Progenitor cell of endocrine pancreas (in vitro differentiated cells): ENCODE results near the gene OXCT1. TPM values are rescaled to one million over a fixed set of nuclear protein-coding genes. Genes with fewer than 3 reads are reported as not detected.
"Not testable (repeated sequence)": the region's sequence is repeated elsewhere in the genome, so short reads cannot be mapped to it uniquely, and the experiment has no call there.

Source experiments
- DNase-seq: peaks from one replicate; pipeline ENCODE4 v3.0.0; 2021; ENCODE audit warnings: low spot score; ENCODE audit not compliant: unreplicated experiment
- H3K27ac Mint-ChIP-seq: 2 replicates; pipeline ENCODE4 v1.8.0; 2021; ENCODE audit warnings: mild to moderate bottlenecking, moderate library complexity, mixed read lengths
- H3K27me3 Mint-ChIP-seq: 2 replicates; pipeline ENCODE4 v1.8.0; 2021; ENCODE audit warnings: mixed read lengths
- H3K36me3 Mint-ChIP-seq: 2 replicates; pipeline ENCODE4 v1.8.0; 2022; ENCODE audit warnings: mixed read lengths; ENCODE audit not compliant: insufficient read depth
- H3K4me1 Mint-ChIP-seq: 2 replicates; pipeline ENCODE4 v1.8.0; 2021; ENCODE audit warnings: low read depth, mixed read lengths
- H3K4me3 Mint-ChIP-seq: 2 replicates; pipeline ENCODE4 v1.8.0; 2021; ENCODE audit warnings: low read depth, mild to moderate bottlenecking, moderate library complexity, mixed read lengths
- H3K9me3 Mint-ChIP-seq: 2 replicates; pipeline ENCODE4 v1.8.0; 2021; ENCODE audit warnings: low read depth, mixed read lengths
- total RNA-seq: library from RNA; stranded (reverse); gene quantifications from 2 replicates; pipeline ENCODE4 v1.2.1, GENCODE V29; 2021
- TF ChIP-seq, protein P1 (sequence below): fragments of 200-600 bp; sonication (generic); IDR thresholded peaks from one replicate; pipeline ENCODE4 v1.5.0; 2021; ENCODE audit warnings: antibody characterized with exemption, mild to moderate bottlenecking; ENCODE audit not compliant: unreplicated experiment

OXCT1 gene
- total RNA-seq, 1 donor from 2014 or later: 19.9 TPM

DNA sequence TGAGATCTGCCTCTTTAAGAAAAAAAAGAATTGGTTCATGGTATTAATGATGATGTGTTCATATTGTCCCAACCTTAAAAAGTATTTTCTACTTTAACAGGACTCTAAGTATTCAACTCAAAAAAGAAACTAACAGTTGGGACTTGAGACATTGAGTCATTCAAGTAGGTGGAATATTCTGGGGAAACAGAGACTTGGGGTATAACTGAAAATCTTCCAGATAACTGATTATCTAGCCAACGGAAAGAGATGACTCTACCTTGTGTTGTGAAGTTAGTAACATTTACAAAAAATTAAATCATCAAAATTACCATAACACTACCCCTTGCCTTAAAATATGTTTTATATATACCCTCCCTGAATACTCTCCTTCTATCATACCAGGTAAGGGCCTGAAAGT lies 19.1 kb downstream of the OXCT1 start:
- Mint-ChIP-seq H3K27ac (no peak overlapping the region), H3K9me3 (peaks cover 5% of the 10 kb centered on the region), H3K36me3 (peaks cover 28% of the 10 kb centered on the region), H3K27me3 (no peaks in the 10 kb centered on the region), H3K4me1 (no peaks in the 10 kb centered on the region), H3K4me3 (no peak overlapping the region)
- TF ChIP-seq, protein P1, sequence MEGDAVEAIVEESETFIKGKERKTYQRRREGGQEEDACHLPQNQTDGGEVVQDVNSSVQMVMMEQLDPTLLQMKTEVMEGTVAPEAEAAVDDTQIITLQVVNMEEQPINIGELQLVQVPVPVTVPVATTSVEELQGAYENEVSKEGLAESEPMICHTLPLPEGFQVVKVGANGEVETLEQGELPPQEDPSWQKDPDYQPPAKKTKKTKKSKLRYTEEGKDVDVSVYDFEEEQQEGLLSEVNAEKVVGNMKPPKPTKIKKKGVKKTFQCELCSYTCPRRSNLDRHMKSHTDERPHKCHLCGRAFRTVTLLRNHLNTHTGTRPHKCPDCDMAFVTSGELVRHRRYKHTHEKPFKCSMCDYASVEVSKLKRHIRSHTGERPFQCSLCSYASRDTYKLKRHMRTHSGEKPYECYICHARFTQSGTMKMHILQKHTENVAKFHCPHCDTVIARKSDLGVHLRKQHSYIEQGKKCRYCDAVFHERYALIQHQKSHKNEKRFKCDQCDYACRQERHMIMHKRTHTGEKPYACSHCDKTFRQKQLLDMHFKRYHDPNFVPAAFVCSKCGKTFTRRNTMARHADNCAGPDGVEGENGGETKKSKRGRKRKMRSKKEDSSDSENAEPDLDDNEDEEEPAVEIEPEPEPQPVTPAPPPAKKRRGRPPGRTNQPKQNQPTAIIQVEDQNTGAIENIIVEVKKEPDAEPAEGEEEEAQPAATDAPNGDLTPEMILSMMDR: no peak
- no peak for DNase-seq

DNA sequence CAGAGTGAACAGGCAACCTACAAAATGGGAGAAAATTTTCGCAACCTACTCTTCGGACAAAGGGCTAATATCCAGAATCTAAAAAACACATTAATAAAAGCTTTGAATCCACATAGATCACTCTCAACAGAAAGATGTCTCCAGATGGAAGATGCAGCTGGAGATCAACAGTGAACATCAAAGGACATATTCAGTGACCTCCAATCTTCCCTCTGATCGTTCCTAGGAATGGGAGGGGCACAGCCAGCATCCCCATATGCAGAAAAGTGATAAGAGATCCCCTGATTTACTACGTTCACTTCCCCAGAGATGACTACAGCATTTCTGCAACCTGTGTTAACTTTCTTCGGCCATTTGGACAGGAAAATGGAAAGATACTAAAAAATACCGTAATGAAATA lies 21.2 kb downstream of the OXCT1 start:
- no peak overlapping the region for H3K27ac Mint-ChIP-seq
- H3K27me3 Mint-ChIP-seq: no peaks in the 10 kb centered on the region
- H3K9me3 Mint-ChIP-seq: peaks cover 5% of the 10 kb centered on the region
- peaks cover 28% of the 10 kb centered on the region for H3K36me3 Mint-ChIP-seq
- no peak overlapping the region for H3K4me3 Mint-ChIP-seq
- TF ChIP-seq, protein P1: no peak
- H3K4me1 Mint-ChIP-seq: no peaks in the 10 kb centered on the region
- no peak for DNase-seq

DNA sequence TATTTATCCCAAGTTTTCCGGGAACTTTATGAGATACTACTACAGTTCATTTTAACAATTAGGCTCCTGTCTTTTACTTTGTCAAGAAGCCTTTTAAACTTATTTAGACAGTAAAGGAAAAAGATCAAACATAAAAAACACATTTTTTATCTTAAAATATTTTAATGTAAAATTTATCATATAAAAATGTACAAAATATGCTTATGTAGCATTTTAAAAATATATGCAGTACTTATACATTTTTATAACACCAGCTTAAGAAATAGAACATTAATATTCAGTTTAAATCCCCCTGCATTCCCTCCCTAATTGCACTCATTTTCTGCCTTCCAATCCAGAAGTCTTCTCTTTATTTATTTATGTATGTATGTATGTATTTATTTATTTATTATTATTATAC lies 24.5 kb downstream of the OXCT1 start:
- H3K4me1 Mint-ChIP-seq, H3K27ac Mint-ChIP-seq, H3K9me3 Mint-ChIP-seq, H3K27me3 Mint-ChIP-seq, DNase-seq, H3K4me3 Mint-ChIP-seq: not testable (repeated sequence)
- peaks cover 20% of the 10 kb centered on the region for H3K36me3 Mint-ChIP-seq

DNA sequence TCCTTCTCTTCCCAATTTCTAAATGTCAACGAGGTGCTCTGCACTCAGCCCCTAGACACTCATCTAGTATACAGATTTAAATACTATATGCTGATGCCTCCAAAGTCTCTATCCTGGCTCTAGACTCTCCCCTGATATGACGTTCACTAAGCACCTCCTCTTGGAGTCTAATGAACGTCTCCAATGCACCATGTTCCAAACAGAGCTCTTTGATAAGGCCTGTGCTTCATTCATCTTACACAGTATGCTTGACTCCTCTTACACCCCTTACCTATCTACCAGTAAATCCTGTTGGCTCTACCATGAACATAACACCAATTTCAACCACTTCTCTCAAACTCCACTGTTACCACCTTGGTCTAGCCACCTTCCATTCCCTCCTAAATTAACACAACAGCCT lies 25.7 kb downstream of the OXCT1 start:
- Mint-ChIP-seq H3K27ac (no peak overlapping the region), H3K9me3 (peaks cover 5% of the 10 kb centered on the region), H3K4me3 (no peak overlapping the region), H3K27me3 (no peaks in the 10 kb centered on the region), H3K36me3 (peaks cover 13% of the 10 kb centered on the region), H3K4me1 (no peaks in the 10 kb centered on the region)
- TF ChIP-seq, protein P1: no peak
- no peak for DNase-seq

GRCh38 chr5:41843456-41844370 lies 26.5 kb downstream of the OXCT1 start:
- no peak overlapping the region for H3K27ac Mint-ChIP-seq
- H3K9me3 Mint-ChIP-seq: no peaks in the 10 kb centered on the region
- TF ChIP-seq, protein P1: peak; percentile 87
- no peak for DNase-seq
- H3K4me3 Mint-ChIP-seq: no peak overlapping the region
- H3K27me3 Mint-ChIP-seq: no peaks in the 10 kb centered on the region
- no peaks in the 10 kb centered on the region for H3K4me1 Mint-ChIP-seq
- peaks cover 5% of the 10 kb centered on the region for H3K36me3 Mint-ChIP-seq

DNA sequence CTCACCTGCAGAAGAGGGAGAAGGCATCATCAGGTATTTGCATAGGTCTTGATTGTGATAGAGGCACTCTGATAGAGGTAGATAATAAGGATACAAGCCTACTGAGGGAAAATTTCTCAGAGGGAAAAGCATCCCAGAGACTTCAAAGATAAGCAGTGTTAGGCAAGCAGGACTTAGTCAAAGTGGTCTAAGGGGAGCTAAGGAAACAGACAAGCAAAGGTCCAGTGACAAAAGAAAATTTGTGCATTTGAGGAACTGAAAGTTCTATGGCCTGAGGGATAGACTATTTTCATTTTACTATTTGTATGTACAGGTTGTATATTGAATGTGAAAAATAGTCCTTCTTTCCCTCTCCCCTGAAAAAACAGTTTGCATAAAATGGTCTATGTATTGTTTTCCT lies 27.4 kb downstream of the OXCT1 start:
- no peaks in the 10 kb centered on the region for H3K4me1 Mint-ChIP-seq

More for the DNA sequence above, 27.4 kb downstream of the OXCT1 start:
- TF ChIP-seq, protein P1: no peak
- H3K4me3 Mint-ChIP-seq: no peak overlapping the region
- H3K36me3 Mint-ChIP-seq: peaks cover 5% of the 10 kb centered on the region
- no peaks in the 10 kb centered on the region for H3K27me3 Mint-ChIP-seq
- no peak for DNase-seq
- no peak overlapping the region for H3K27ac Mint-ChIP-seq
- H3K9me3 Mint-ChIP-seq: no peaks in the 10 kb centered on the region
